GM23338 (cell line): Measurements from ENCODE around the gene ARMCX4. TPM values are rescaled to one million over a fixed set of nuclear protein-coding genes. Genes with fewer than 3 reads are reported as not detected.

Experiments used
- ATAC-seq: fragments of 200-7000 bp; cut with Tn5 transposase; 3 replicates; pipeline ENCODE4 v1.9.1; 2020
- DNase-seq: peaks from one replicate; pipeline ENCODE4 v3.0.0-alpha.2; 2015; ENCODE audit warnings: low spot score
- H2AFZ ChIP-seq: fragments of 200-600 bp; sonication (generic); 2 replicates; pipeline ENCODE4 v1.8.0; 2016; ENCODE audit warnings: antibody characterized with exemption, mild to moderate bottlenecking, moderate library complexity
- H3F3A ChIP-seq: fragments of 200-600 bp; sonication (generic); replicated peaks from 2 replicates; pipeline ENCODE4 v1.8.0; 2017; ENCODE audit warnings: antibody characterized with exemption, mixed run types, low read depth
- H3K27ac ChIP-seq: fragments of 200-600 bp; sonication (generic); 2 replicates; pipeline ENCODE4 v1.6.1; 2016; ENCODE audit warnings: low read depth
- H3K27me3 ChIP-seq: fragments of 200-600 bp; sonication (generic); 2 replicates; pipeline ENCODE4 v1.8.0; 2016; ENCODE audit warnings: mild to moderate bottlenecking, mixed run types, moderate library complexity; ENCODE audit not compliant: insufficient read depth
- H3K36me3 ChIP-seq: fragments of 200-600 bp; sonication (generic); 2 replicates; pipeline ENCODE4 v1.8.0; 2016; ENCODE audit warnings: mild to moderate bottlenecking; ENCODE audit not compliant: insufficient read depth
- H3K4me1 ChIP-seq: fragments of 200-600 bp; sonication (generic); 2 replicates; pipeline ENCODE4 v1.8.0; 2016; ENCODE audit warnings: mild to moderate bottlenecking, moderate library complexity; ENCODE audit not compliant: insufficient read depth
- H3K4me2 ChIP-seq: fragments of 200-600 bp; sonication (generic); 2 replicates; pipeline ENCODE4 v1.7.1; 2017; ENCODE audit warnings: mixed run types
- H3K4me3 ChIP-seq: fragments of 200-600 bp; sonication (generic); 2 replicates; pipeline ENCODE4 v1.6.1; 2016; ENCODE audit warnings: mixed run types
- H3K79me2 ChIP-seq: fragments of 200-600 bp; sonication (generic); replicated peaks from 2 replicates; pipeline ENCODE4 v1.8.0; 2017; ENCODE audit warnings: mild to moderate bottlenecking; ENCODE audit not compliant: insufficient read depth
- H3K9me2 ChIP-seq: fragments of 200-600 bp; sonication (generic); 2 replicates; pipeline ENCODE4 v1.8.0; 2017; ENCODE audit not compliant: insufficient read depth
- H4K20me1 ChIP-seq: fragments of 200-600 bp; sonication (generic); replicated peaks from 2 replicates; pipeline ENCODE4 v1.8.0; 2017; ENCODE audit warnings: mild to moderate bottlenecking; ENCODE audit not compliant: insufficient read depth
- H3K27ac Mint-ChIP-seq: 2 replicates; pipeline ENCODE4 v1.8.0; 2020; ENCODE audit warnings: inconsistent platforms, mild to moderate bottlenecking, moderate library complexity, mixed read lengths
- H3K27me3 Mint-ChIP-seq: 3 replicates; pipeline ENCODE4 v1.8.0; 2022; ENCODE audit warnings: low read depth, mild to moderate bottlenecking, moderate library complexity, mixed read lengths, inconsistent platforms; ENCODE audit not compliant: insufficient read depth, poor library complexity
- H3K36me3 Mint-ChIP-seq: 3 replicates; pipeline ENCODE4 v1.8.0; 2021; ENCODE audit warnings: low read depth, mild to moderate bottlenecking, inconsistent platforms, moderate library complexity, mixed read lengths
- H3K4me1 Mint-ChIP-seq: 3 replicates; pipeline ENCODE4 v1.8.0; 2020; ENCODE audit warnings: mild to moderate bottlenecking, inconsistent platforms, mixed read lengths
- H3K4me3 Mint-ChIP-seq: 3 replicates; pipeline ENCODE4 v1.8.0; 2021; ENCODE audit warnings: moderate library complexity, mild to moderate bottlenecking, inconsistent platforms, mixed read lengths
- H3K9me3 Mint-ChIP-seq: 3 replicates; pipeline ENCODE4 v1.8.0; 2020; ENCODE audit warnings: moderate library complexity, mild to moderate bottlenecking, inconsistent platforms, mixed read lengths
- CREB1 ChIP-seq: fragments of 250-450 bp; sonication (Bioruptor Pico); IDR thresholded peaks from 2 replicates; pipeline ENCODE4 v1.5.0; 2020; ENCODE audit warnings: low read depth, mild to moderate bottlenecking, moderate library complexity
- ETS1 ChIP-seq: IDR thresholded peaks from 2 replicates; pipeline ENCODE4 v1.6.1; 2016; ENCODE audit warnings: antibody characterized with exemption
- EZH2 ChIP-seq: fragments of 200-600 bp; sonication (generic); IDR thresholded peaks from one replicate; pipeline ENCODE4 v1.8.0; 2017; ENCODE audit warnings: antibody characterized with exemption, mild to moderate bottlenecking, low read depth; ENCODE audit not compliant: unreplicated experiment
- JUNB ChIP-seq: IDR thresholded peaks from one replicate; pipeline ENCODE4 v1.6.1; 2016; ENCODE audit warnings: antibody characterized with exemption; ENCODE audit not compliant: unreplicated experiment
- NANOG ChIP-seq: IDR thresholded peaks from 2 replicates; pipeline ENCODE4 v1.6.1; 2016; ENCODE audit warnings: antibody characterized with exemption, borderline replicate concordance
- POLR2AphosphoS5 ChIP-seq: IDR thresholded peaks from 2 replicates; pipeline ENCODE4 v1.6.1; 2016; ENCODE audit warnings: antibody characterized with exemption, low read depth
- REST ChIP-seq: IDR thresholded peaks from one replicate; pipeline ENCODE4 v1.6.1; 2018; ENCODE audit warnings: antibody characterized with exemption; ENCODE audit not compliant: unreplicated experiment
- STAT1 ChIP-seq: IDR thresholded peaks from one replicate; pipeline ENCODE4 v1.6.1; 2016; ENCODE audit warnings: antibody characterized with exemption; ENCODE audit not compliant: unreplicated experiment
- ZNF331 ChIP-seq: fragments of 250-450 bp; sonication (Bioruptor Pico); IDR thresholded peaks from 2 replicates; pipeline ENCODE4 v1.5.0; 2020; ENCODE audit warnings: low read depth, mild to moderate bottlenecking, moderate library complexity
- ZNF462 ChIP-seq: fragments of 250-450 bp; sonication (Bioruptor Pico); IDR thresholded peaks from 2 replicates; pipeline ENCODE4 v1.5.0; 2020; ENCODE audit warnings: mild to moderate bottlenecking, moderate library complexity
- polyA plus RNA-seq: library from polyadenylated mRNA; unstranded; fragments of >200 nt; fragmentation: Nextera tagmentation; extraction: Ambion mirVana; gene quantifications from 2 replicates; pipeline ENCODE4 v1.2.1, GENCODE V29; 2016
- total RNA-seq: library from RNA; depleted of rRNA; stranded (reverse); fragments of >200 nt; shearing (Covaris generic); gene quantifications from 2 replicates; pipeline ENCODE4 v1.2.3, GENCODE V29; 2014

The ARMCX4 gene
- total and polyA plus RNA-seq, 2 experiments from 2014 or later = 11.9 to 13.3 TPM

GRCh38 chrX:101450961-101451360 is 34.3 kb upstream of the ARMCX4 start (continued):
- TF ChIP-seq ZNF462 (no peak), STAT1 (no peak), REST (no peak)

- no peaks in the 10 kb centered on the region for H3K9me3 Mint-ChIP-seq
- no peak for DNase-seq
- H3F3A ChIP-seq = no peaks in the 10 kb centered on the region
- H3K4me1 ChIP-seq = no peaks in the 10 kb centered on the region
- H3K4me3 ChIP-seq = no peak overlapping the region
- H3K27me3 Mint-ChIP-seq = peaks cover 2% of the 10 kb centered on the region
- H3K4me2 ChIP-seq = no peak overlapping the region
- H3K27ac Mint-ChIP-seq = no peak overlapping the region
- H3K4me3 Mint-ChIP-seq = no peak overlapping the region
- H2AFZ ChIP-seq = no peak overlapping the region
- peaks cover 6% of the 10 kb centered on the region; the same call in 1 of the 3 replicates for H3K36me3 Mint-ChIP-seq
- no peaks in the 10 kb centered on the region for H3K4me1 Mint-ChIP-seq
- no peaks in the 10 kb centered on the region for H3K27me3 ChIP-seq
- no peak for ATAC-seq
- no peaks in the 10 kb centered on the region for H3K9me2 ChIP-seq
- H3K79me2 ChIP-seq = no peaks in the 10 kb centered on the region
- no peak overlapping the region for H3K27ac ChIP-seq
- no peaks in the 10 kb centered on the region for H4K20me1 ChIP-seq
- no peaks in the 10 kb centered on the region for H3K36me3 ChIP-seq
- TF ChIP-seq ETS1 (no peak), NANOG (no peak), ZNF331 (CRISPR knock-in tag) (no peak), POLR2AphosphoS5 (no peak), JUNB (no peak), REST (no peak), EZH2 (no peak), CREB1 (CRISPR knock-in tag) (no peak)
These were observed 33.2 kb upstream of the ARMCX4 start for GRCh38 chrX:101452056-101452455.
